GM18907 (cell line): ENCODE results near the gene PLCB1.
A peak's percentile ranks its signal among the peaks of the same experiment; 100 is the strongest.
"Not testable (repeated sequence)": the region's sequence is repeated elsewhere in the genome, so short reads cannot be mapped to it uniquely, and the experiment has no call there.

Experiments used
- ATAC-seq: cut with Tn5 transposase; IDR thresholded peaks from one replicate; pipeline ENCODE4 v1.9.1; 2021; ENCODE audit warnings: mild to moderate bottlenecking, moderate library complexity; ENCODE audit not compliant: unreplicated experiment

PLCB1 gene

GRCh38 chr20:8328189-8328588, 196.1 kb downstream of the PLCB1 start:
- no peak for ATAC-seq

GRCh38 chr20:8330319-8330784, 198.3 kb downstream of the PLCB1 start:
- no peak for ATAC-seq

- no peak for ATAC-seq
These were observed 199.0 kb downstream of the PLCB1 start for GRCh38 chr20:8330785-8331695.

- ATAC-seq, result no peak
These were observed 199.8 kb downstream of the PLCB1 start for GRCh38 chr20:8331740-8332412.

- no peak for ATAC-seq
These were observed 202.6 kb downstream of the PLCB1 start for GRCh38 chr20:8334641-8335040.

- ATAC-seq, result no peak
These were observed 203.0 kb downstream of the PLCB1 start for GRCh38 chr20:8335059-8335458.

GRCh38 chr20:8335495-8336195, 203.6 kb downstream of the PLCB1 start:
- ATAC-seq, result no peak

- ATAC-seq, result no peak
These were observed 207.3 kb downstream of the PLCB1 start for GRCh38 chr20:8339349-8339748.

- no peak for ATAC-seq
These were observed 210.3 kb downstream of the PLCB1 start for GRCh38 chr20:8342391-8342790.

- ATAC-seq, result no peak
These were observed 212.0 kb downstream of the PLCB1 start for GRCh38 chr20:8344106-8344505.

- no peak for ATAC-seq
These were observed 212.6 kb downstream of the PLCB1 start for GRCh38 chr20:8344631-8345030.

GRCh38 chr20:8346700-8347270, 214.7 kb downstream of the PLCB1 start:
- no peak for ATAC-seq

GRCh38 chr20:8350225-8350624, 218.2 kb downstream of the PLCB1 start:
- ATAC-seq, result not testable (repeated sequence)

- no peak for ATAC-seq
These were observed 220.4 kb downstream of the PLCB1 start for GRCh38 chr20:8352486-8352885.

GRCh38 chr20:8353512-8353911, 221.4 kb downstream of the PLCB1 start:
- ATAC-seq, result no peak

- ATAC-seq, result no peak
These were observed 223.4 kb downstream of the PLCB1 start for GRCh38 chr20:8355453-8355852.

GRCh38 chr20:8356806-8357205, 224.7 kb downstream of the PLCB1 start:
- no peak for ATAC-seq

- ATAC-seq, result no peak
These were observed 225.6 kb downstream of the PLCB1 start for GRCh38 chr20:8357703-8358102.

- ATAC-seq, result no peak
These were observed 228.0 kb downstream of the PLCB1 start for GRCh38 chr20:8360035-8360434.

GRCh38 chr20:8361006-8361652, 229.1 kb downstream of the PLCB1 start:
- ATAC-seq, result peak; percentile 56

GRCh38 chr20:8361779-8362178, 229.7 kb downstream of the PLCB1 start:
- no peak for ATAC-seq
